Adrenal gland (tissue), 5 donors: Measurements from ENCODE around the gene MCM6.

Experiments
- POLR2A ChIP-seq, 2 donors: fragments of 450-650 bp; IDR thresholded peaks; one replicate each; pipeline ENCODE4 v1.6.1; 2017; ENCODE audit warnings: antibody characterized with exemption in 2 of 2, mild to moderate bottlenecking in 2 of 2, moderate library complexity in 1 of 2
- TF ChIP-seq, protein P1 (sequence below), 6 experiments: fragments of 450-650 bp in 4 of 6; fragments of 200-600 bp in 2 of 6; sonication (generic) in 1 of 6; IDR thresholded peaks; 1 replicate in 5 of 6; 2 replicates in 1 of 6; pipeline versions ENCODE4 v1.5.1 to v1.8.0; 2016 to 2021; ENCODE audit warnings: antibody characterized with exemption in 6 of 6, mild to moderate bottlenecking in 2 of 6, moderate library complexity in 1 of 6
- donor health status: DM: no; HTN: no; CAD: no.

DNA sequence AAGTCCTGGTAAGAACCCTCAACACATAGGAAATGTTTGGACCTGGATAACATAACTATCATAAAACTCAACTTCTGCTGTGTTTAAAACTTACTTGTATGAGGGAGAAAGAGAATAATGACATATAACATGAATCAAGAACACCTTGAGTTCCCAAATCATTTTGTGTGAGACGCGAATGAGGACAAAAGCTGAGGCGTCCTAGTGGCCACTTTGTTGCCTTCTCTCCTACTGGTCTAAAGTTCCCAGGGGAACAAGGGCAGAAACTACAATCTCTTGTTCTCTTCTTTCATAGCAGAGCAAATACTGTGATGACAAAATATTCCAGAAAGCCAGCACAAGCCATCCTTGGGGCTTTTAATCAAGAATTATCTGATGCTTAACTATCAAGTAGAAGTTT is 31.0 kb downstream of the MCM6 start:
- TF ChIP-seq, protein P1, sequence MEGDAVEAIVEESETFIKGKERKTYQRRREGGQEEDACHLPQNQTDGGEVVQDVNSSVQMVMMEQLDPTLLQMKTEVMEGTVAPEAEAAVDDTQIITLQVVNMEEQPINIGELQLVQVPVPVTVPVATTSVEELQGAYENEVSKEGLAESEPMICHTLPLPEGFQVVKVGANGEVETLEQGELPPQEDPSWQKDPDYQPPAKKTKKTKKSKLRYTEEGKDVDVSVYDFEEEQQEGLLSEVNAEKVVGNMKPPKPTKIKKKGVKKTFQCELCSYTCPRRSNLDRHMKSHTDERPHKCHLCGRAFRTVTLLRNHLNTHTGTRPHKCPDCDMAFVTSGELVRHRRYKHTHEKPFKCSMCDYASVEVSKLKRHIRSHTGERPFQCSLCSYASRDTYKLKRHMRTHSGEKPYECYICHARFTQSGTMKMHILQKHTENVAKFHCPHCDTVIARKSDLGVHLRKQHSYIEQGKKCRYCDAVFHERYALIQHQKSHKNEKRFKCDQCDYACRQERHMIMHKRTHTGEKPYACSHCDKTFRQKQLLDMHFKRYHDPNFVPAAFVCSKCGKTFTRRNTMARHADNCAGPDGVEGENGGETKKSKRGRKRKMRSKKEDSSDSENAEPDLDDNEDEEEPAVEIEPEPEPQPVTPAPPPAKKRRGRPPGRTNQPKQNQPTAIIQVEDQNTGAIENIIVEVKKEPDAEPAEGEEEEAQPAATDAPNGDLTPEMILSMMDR (IDR thresholded peaks at IDR 0.05), result no peak
- TF ChIP-seq POLR2A (IDR thresholded peaks at IDR 0.05), result no peak
